Epithelial cell of esophagus (primary cell): ENCODE results near the gene AMFR.

Experiments
- DNase-seq: peaks from one replicate; pipeline ENCODE4 v3.0.0; 2010; ENCODE audit warnings: low read depth
- H3K4me3 ChIP-seq: 2 replicates; pipeline ENCODE4 v1.5.1; 2011; ENCODE audit warnings: mild to moderate bottlenecking, low read length, control low read depth
- TF ChIP-seq, protein P1 (sequence below): IDR thresholded peaks from 2 replicates; pipeline ENCODE4 v1.5.1; 2011; ENCODE audit warnings: low read depth, mild to moderate bottlenecking, low read length, control low read depth, inconsistent platforms; ENCODE audit not compliant: insufficient read depth; ENCODE audit errors: missing control alignments

The AMFR gene

DNA sequence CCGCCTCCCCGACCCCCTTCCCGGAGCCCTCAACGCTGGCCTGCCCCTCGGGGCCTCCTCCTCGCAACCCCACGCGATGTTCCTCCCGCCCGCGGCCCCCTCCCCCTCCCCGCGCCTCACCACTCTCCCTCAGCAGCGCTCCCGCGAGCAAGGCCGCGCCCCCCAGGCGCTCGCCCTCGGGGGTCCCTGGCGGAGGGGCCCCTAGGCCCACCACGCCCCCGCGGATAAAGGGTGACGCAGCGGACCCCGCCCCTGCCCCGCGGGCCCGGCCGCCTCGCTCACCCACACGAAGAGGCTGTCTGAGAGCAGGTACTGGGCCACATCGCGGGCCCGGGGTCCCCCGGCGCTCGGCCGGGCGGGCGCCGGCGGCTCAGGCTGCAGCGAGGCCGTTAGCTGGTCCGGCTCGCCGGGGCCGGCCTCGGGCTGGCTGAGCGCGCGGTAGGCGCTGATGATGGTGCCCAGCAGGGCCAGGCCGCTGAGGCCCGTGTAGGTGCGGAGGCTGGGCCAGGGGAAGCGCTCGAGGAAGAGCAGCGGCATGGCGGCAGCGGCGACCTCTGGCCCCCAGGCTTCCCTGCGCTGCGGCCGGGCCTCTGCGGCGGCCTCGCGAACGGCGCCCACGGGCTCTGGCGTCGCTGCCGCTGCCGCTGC, 430 bp downstream of the AMFR start:
- TF ChIP-seq, protein P1, sequence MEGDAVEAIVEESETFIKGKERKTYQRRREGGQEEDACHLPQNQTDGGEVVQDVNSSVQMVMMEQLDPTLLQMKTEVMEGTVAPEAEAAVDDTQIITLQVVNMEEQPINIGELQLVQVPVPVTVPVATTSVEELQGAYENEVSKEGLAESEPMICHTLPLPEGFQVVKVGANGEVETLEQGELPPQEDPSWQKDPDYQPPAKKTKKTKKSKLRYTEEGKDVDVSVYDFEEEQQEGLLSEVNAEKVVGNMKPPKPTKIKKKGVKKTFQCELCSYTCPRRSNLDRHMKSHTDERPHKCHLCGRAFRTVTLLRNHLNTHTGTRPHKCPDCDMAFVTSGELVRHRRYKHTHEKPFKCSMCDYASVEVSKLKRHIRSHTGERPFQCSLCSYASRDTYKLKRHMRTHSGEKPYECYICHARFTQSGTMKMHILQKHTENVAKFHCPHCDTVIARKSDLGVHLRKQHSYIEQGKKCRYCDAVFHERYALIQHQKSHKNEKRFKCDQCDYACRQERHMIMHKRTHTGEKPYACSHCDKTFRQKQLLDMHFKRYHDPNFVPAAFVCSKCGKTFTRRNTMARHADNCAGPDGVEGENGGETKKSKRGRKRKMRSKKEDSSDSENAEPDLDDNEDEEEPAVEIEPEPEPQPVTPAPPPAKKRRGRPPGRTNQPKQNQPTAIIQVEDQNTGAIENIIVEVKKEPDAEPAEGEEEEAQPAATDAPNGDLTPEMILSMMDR = no peak
- H3K4me3 ChIP-seq = peak overlapping the region; percentile 80
- peak; percentile 17 for DNase-seq

DNA sequence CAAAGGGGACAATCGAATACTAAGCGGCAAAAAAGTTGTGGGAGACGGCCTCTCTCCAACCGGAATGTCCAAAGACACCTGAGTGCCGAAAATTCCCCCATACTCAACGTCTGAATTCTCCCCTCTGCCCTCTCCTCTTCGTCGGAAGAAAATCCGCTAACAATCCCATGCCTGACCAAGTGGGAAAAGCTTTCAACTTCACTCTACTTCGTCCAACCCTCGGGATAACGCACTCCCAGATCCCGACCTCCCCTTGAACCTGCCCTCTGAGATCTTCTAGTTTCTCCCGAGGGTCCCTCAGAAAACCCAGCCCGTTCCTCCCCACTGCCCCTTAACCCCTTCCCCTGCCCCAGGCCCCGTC, 961 bp downstream of the AMFR start:
- no peak for DNase-seq
- peak overlapping the region; percentile 80 for H3K4me3 ChIP-seq
- TF ChIP-seq, protein P1 = no peak

DNA sequence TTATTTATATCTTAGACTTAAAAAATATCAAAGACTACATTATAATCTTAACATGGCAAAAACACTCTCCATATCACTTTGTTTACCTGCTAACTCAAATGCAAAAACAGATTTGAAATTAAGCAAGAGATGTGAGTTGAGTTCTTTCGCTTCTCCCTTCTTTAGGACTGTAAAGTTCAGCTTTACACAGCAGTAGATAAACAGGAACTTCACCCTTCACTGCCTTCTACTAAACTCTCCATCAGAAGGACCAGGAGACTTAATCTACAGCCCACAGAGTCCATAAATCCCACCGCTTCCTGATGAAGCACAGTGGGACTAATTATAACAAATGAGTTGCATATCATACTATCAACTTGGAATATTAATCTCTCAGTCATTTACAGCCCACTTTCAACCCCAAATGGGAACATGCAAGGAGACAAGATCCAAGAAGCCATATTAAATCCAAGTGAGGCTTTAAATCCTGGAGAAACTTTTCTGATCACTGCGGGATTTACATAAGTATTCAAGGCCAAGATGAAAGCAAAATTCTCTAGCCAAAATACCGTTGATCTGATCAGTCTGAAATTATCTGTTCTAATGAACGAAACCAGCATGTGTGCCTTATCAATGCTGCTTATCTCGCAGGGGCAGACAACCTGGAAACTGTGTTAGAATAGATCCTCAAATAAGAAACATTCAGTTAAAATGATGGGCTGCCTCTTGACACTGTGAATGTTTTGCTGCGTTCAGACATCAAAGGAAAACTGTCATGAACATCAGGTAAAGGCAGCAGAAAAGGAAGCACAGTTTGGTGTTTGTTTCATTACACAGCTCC, 1.6 kb downstream of the AMFR start:
- no peak for DNase-seq
- TF ChIP-seq, protein P1 = no peak
- peak overlapping the region; percentile 80 for H3K4me3 ChIP-seq

DNA sequence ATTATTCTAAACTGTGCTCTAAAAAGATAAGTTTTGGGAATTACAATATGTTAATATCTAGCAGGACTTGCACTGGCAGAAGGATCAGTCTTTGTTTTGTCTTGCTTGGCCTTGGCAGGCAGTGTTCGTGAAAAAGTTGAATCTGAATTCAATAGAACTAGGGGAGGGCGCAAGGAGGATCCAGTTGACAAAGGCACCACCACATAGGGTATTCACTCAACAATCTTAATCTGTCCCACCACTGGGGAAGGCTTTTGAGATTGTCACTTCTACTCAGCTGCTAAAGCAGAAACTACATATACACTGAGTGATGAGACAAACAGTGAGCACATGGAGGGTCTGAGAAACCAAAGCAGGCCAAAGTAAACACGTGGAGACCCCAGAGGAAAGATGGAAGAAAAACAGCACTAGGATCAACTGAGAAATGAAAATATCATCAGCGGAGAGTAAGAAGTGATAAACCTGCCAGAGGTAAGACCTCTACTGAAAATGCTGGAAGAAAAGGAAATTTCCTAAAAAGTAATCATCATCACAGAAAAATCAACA, 2.4 kb downstream of the AMFR start:
- H3K4me3 ChIP-seq = no peak overlapping the region

DNA sequence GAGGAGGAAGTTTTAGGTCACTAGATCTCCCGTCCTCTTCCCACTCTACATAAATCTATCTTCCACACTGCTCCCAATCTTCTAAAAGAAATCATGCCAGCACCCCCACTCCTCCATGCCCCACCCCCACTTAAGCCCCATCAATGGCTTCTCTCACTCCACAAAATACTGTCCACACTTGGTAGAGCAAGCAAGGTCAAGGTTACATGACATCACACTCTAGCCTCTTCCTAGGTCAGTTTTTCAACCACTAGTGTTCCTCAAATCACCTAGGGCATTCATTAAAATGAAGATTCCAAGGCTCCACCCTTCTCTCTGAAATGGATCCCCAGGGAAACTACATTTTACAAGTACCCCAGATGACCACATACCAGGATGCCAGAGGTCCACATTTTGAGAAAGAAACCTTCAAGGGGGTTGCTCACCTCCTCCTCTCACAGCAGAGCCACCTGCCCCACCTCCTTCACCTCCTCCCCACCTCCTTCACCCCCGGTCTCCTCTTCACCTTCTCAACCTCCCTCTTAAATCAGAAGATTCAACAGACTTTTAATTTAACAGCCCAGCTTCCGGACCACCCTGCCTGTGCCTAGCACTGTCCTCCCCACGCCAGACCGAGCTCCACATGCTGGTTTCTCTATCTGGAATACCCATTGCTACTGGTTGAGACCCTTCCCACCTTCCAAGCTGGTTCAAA, 3.2 kb downstream of the AMFR start:
- no peak for DNase-seq
- TF ChIP-seq, protein P1 = no peak
- H3K4me3 ChIP-seq = no peak overlapping the region

More for the DNA sequence above, 2.4 kb downstream of the AMFR start:
- TF ChIP-seq, protein P1 = no peak
- DNase-seq = no peak

DNA sequence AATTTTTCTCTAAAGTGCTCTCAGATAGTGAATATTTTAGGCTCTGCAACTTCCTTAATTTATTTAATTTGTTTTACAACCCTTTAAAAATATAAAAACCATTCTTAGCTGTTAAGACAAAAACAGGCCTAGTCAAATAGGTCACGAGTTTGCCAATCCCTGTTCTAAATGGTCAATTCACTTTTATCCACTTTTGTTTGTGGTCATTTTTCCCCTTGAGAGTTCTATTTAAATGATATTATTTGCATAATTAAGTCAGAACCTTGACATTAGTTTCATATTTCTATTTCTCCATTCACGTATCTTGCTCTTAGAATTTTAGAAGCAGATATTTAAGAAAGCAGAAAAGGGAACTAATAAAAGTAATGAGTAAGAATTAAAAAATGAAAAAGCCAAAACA, 4.0 kb downstream of the AMFR start:
- TF ChIP-seq, protein P1 = no peak
- no peak for DNase-seq
- H3K4me3 ChIP-seq = no peak overlapping the region
